Left colon (tissue), 2 donors: Measurements from ENCODE around the gene ADAMTS8. TPM values are rescaled to one million over a fixed set of nuclear protein-coding genes. Genes with fewer than 3 reads are reported as not detected.

Experiments used
- ATAC-seq: fragments of 200-7000 bp; cut with Tn5 transposase; one replicate; pipeline ENCODE4 v1.9.1; 2020; ENCODE audit warnings: mild to moderate bottlenecking, moderate library complexity
- DNase-seq, 2 donors: peaks; one replicate each; pipeline ENCODE4 v3.0.0-alpha.2; 2020
- intact Hi-C, 2 donors: fragments of 100-400 bp; cut with DNase I in 1 of 2; cut with micrococcal nuclease in 1 of 2; formaldehyde crosslinking; loops; one replicate each; pipeline versions ENCODE4 v1.11.2 to v1.14.0; 2022; cut with DNase I, micrococcal nuclease
- long read RNA-seq: library from polyadenylated mRNA; unstranded; transcript quantifications from one replicate; pipeline ENCODE4 v2.0.0, GENCODE V29; 2021
- total RNA-seq, 2 donors: library from RNA; stranded (reverse); fragmentation: NEBNext Ultra II Directional; extraction: Animal tissue kit (Norgen Biotek cat#: 25700); gene quantifications; one replicate each; pipeline ENCODE4 v1.2.1, GENCODE V29; 2021
- donor health status: DM: no; HTN: no; CAD: no.
- donor health status: DM: yes; HTN: yes; CAD: no.

The ADAMTS8 gene
- total RNA-seq = 1 to 10 TPM in 1 of 2 donors, under 1 TPM in 1; 0.40 to 3.4 TPM
- long read RNA-seq = 0 reads

GRCh38 chr11:130428316-130429119 is at the start of gene ADAMTS8:
Gene ADAMTS8, minus strand, starts transcription at chr11:130428609. Its CDS starts 323 bp downstream, at chr11:130428286.
- intact Hi-C loops = no loop called here
- DNase-seq = no peak
- peak; percentile 13 for ATAC-seq

GRCh38 chr11:130477586-130478203 is 49.3 kb upstream of the ADAMTS8 start:
- intact Hi-C loops = no loop called here
- ATAC-seq (no peak), DNase-seq (no peak)

- no peak for ATAC-seq
- intact Hi-C loops = no loop called here
- no peak for DNase-seq
Measured at GRCh38 chr11:130476922-130477491, 48.6 kb upstream of the ADAMTS8 start.

- intact Hi-C loops = no loop called here
- no peak for ATAC-seq
- DNase-seq = no peak
Measured at GRCh38 chr11:130476200-130476921, 48.0 kb upstream of the ADAMTS8 start.

GRCh38 chr11:130475426-130476053 is 47.1 kb upstream of the ADAMTS8 start:
- DNase-seq (no peak), ATAC-seq (no peak)
- intact Hi-C loops = no loop called here

- intact Hi-C loops = no loop called here
- DNase-seq (no peak), ATAC-seq (no peak)
Measured at GRCh38 chr11:130474637-130475400, 46.4 kb upstream of the ADAMTS8 start.

- ATAC-seq = no peak
- no peak for DNase-seq
- intact Hi-C loops = no loop called here
Measured at GRCh38 chr11:130473795-130474377, 45.5 kb upstream of the ADAMTS8 start.

GRCh38 chr11:130473056-130473794 is 44.8 kb upstream of the ADAMTS8 start:
- intact Hi-C loops = no loop called here
- no peak for ATAC-seq

GRCh38 chr11:130472434-130472961 is 44.1 kb upstream of the ADAMTS8 start:
- DNase-seq = no peak
- ATAC-seq = no peak
- intact Hi-C loops = no loop called here

More at GRCh38 chr11:130473056-130473794, 44.8 kb upstream of the ADAMTS8 start:
- no peak for DNase-seq

- DNase-seq (no peak), ATAC-seq (no peak)
- intact Hi-C loops = no loop called here
Measured at GRCh38 chr11:130471731-130472433, 43.5 kb upstream of the ADAMTS8 start.

GRCh38 chr11:130470832-130471706 is 42.7 kb upstream of the ADAMTS8 start:
- ATAC-seq (no peak), DNase-seq (no peak)
- intact Hi-C loops = no loop called here

GRCh38 chr11:130469181-130469580 is 40.8 kb upstream of the ADAMTS8 start:
- intact Hi-C loops = no loop called here
- no peak for DNase-seq

GRCh38 chr11:130467116-130467900 is 38.9 kb upstream of the ADAMTS8 start:
- intact Hi-C loops = no loop called here
- no peak for ATAC-seq
- no peak for DNase-seq

More at GRCh38 chr11:130469181-130469580, 40.8 kb upstream of the ADAMTS8 start:
- ATAC-seq = no peak

GRCh38 chr11:130465263-130465662 is 36.9 kb upstream of the ADAMTS8 start:
- DNase-seq = no peak
- ATAC-seq = no peak
- intact Hi-C loops = no loop called here
